ENCODE results near the gene RTP1.
"Not testable (repeated sequence)": the region's sequence is repeated elsewhere in the genome, so short reads cannot be mapped to it uniquely, and the experiment has no call there.

RTP1 gene

GRCh38 chr3:187198490-187198889 lies 1.2 kb downstream of the RTP1 start:
- no peak overlapping the region for H3K4me3 ChIP-seq (ENCODE audit: low read depth, low read length)
- TF ChIP-seq CTCF (IDR thresholded peaks at IDR 0.05; ENCODE audit: borderline replicate concordance, insufficient read depth, low read depth, low read length), result no peak

GRCh38 chr3:187199463-187200050 lies 2.3 kb downstream of the RTP1 start:
- H3K4me3 ChIP-seq (ENCODE audit: low read depth, low read length), result not testable (repeated sequence)

- H3K4me3 ChIP-seq (ENCODE audit: low read depth, low read length), result no peak overlapping the region
- no peak for TF ChIP-seq CTCF (IDR thresholded peaks at IDR 0.05; ENCODE audit: borderline replicate concordance, insufficient read depth, low read depth, low read length)
Measured at GRCh38 chr3:187205683-187206082, 8.4 kb downstream of the RTP1 start.

- H3K4me3 ChIP-seq (ENCODE audit: low read depth, low read length), result no peak overlapping the region
- no peak for TF ChIP-seq CTCF (IDR thresholded peaks at IDR 0.05; ENCODE audit: borderline replicate concordance, insufficient read depth, low read depth, low read length)
Measured at GRCh38 chr3:187207062-187207461, 9.8 kb downstream of the RTP1 start.

GRCh38 chr3:187207624-187208023 lies 10.3 kb downstream of the RTP1 start:
- no peak overlapping the region for H3K4me3 ChIP-seq (ENCODE audit: low read depth, low read length)
- no peak for TF ChIP-seq CTCF (IDR thresholded peaks at IDR 0.05; ENCODE audit: borderline replicate concordance, insufficient read depth, low read depth, low read length)

GRCh38 chr3:187208159-187208558 lies 10.9 kb downstream of the RTP1 start:
- TF ChIP-seq CTCF (IDR thresholded peaks at IDR 0.05; ENCODE audit: borderline replicate concordance, insufficient read depth, low read depth, low read length), result no peak
- H3K4me3 ChIP-seq (ENCODE audit: low read depth, low read length), result no peak overlapping the region

- no peak for TF ChIP-seq CTCF (IDR thresholded peaks at IDR 0.05; ENCODE audit: borderline replicate concordance, insufficient read depth, low read depth, low read length)
Measured at GRCh38 chr3:187209491-187209890, 12.2 kb downstream of the RTP1 start.

GRCh38 chr3:187210091-187210490 lies 12.8 kb downstream of the RTP1 start:
- TF ChIP-seq CTCF (IDR thresholded peaks at IDR 0.05; ENCODE audit: borderline replicate concordance, insufficient read depth, low read depth, low read length), result no peak
- H3K4me3 ChIP-seq (ENCODE audit: low read depth, low read length), result no peak overlapping the region

More at GRCh38 chr3:187209491-187209890, 12.2 kb downstream of the RTP1 start:
- no peak overlapping the region for H3K4me3 ChIP-seq (ENCODE audit: low read depth, low read length)

All from GM12875 (cell line).